Right atrium auricular region (tissue), 2 donors: ENCODE results near the gene UGT1A10. TPM values are rescaled to one million over a fixed set of nuclear protein-coding genes. Genes with fewer than 3 reads are reported as not detected.
"Not testable (repeated sequence)": the region's sequence is repeated elsewhere in the genome, so short reads cannot be mapped to it uniquely, and the experiment has no call there.

ENCODE experiments used
- DNase-seq: peaks from one replicate; pipeline ENCODE4 v3.0.0-alpha.2; 2019; ENCODE audit warnings: low spot score
- H3K27ac ChIP-seq, 2 donors: fragments of 200-600 bp; sonication (generic); 1 replicate in 1 of 2; 2 replicates in 1 of 2; pipeline ENCODE4 v1.5.1; 2016 to 2019
- H3K27me3 ChIP-seq, 2 donors: fragments of 200-600 bp; sonication (generic); one replicate each; pipeline versions ENCODE4 v1.5.1 to v1.6.0; 2017 to 2019
- H3K36me3 ChIP-seq: fragments of 200-600 bp; sonication (generic); one replicate; pipeline ENCODE4 v1.5.1; 2016
- H3K4me1 ChIP-seq, 2 donors: fragments of 200-600 bp; sonication (generic); one replicate each; pipeline versions ENCODE4 v1.5.1 to v1.6.0; 2017 to 2019
- H3K4me3 ChIP-seq, 2 donors: fragments of 200-600 bp; sonication (generic); 1 replicate in 1 of 2; 2 replicates in 1 of 2; pipeline ENCODE4 v1.5.1; 2017 to 2019; ENCODE audit warnings: mild to moderate bottlenecking in 1 of 2, moderate library complexity in 1 of 2
- H3K9me3 ChIP-seq, 2 donors: fragments of 200-600 bp; sonication (generic); one replicate each; pipeline ENCODE4 v1.5.1; 2019
- CTCF ChIP-seq, 2 donors: fragments of 200-600 bp; sonication (generic); IDR thresholded peaks; one replicate each; pipeline ENCODE4 v1.5.1; 2019; ENCODE audit warnings: antibody characterized with exemption in 2 of 2
- total RNA-seq, 2 donors: library from RNA; depleted of rRNA; stranded (reverse); fragments of >200 nt; gene quantifications; one replicate each; pipeline ENCODE4 v1.1.0, GENCODE V29; 2016

The UGT1A10 gene
- total RNA-seq: not detected

DNA sequence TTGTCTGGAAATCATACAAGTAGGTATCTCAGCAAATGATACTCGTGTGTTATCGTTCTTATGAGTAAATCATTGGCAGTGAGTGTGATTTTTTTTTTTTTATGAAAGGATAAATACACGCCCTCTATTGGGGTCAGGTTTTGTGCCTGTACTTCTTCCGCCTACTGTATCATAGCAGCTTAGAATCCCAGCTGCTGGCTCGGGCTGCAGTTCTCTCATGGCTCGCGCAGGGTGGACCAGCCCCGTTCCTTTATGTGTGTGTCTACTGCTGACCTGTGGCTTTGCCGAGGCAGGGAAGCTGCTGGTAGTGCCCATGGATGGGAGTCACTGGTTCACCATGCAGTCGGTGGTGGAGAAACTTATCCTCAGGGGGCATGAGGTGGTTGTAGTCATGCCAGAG, at the start of gene UGT1A10:
UGT1A10 (plus strand) TSS at position 143 of the 400 bp plus-strand sequence; CDS start at position 218, 75 bp downstream.
- not testable (repeated sequence) for H3K9me3 ChIP-seq, H3K36me3 ChIP-seq, H3K27ac ChIP-seq, H3K4me1 ChIP-seq, H3K4me3 ChIP-seq, H3K27me3 ChIP-seq, DNase-seq

GRCh38 chr2:233588400-233588799, 47.8 kb upstream of the UGT1A10 start:
- no peak for DNase-seq
- Histone ChIP-seq H3K27me3 (no peaks in the 10 kb centered on the region), H3K9me3 (no peaks in the 10 kb centered on the region), H3K4me1 (no peaks in the 10 kb centered on the region), H3K36me3 (no peaks in the 10 kb centered on the region), H3K4me3 (no peak overlapping the region), H3K27ac (no peak overlapping the region)
- TF ChIP-seq CTCF (IDR thresholded peaks at IDR 0.05): no peak

DNA sequence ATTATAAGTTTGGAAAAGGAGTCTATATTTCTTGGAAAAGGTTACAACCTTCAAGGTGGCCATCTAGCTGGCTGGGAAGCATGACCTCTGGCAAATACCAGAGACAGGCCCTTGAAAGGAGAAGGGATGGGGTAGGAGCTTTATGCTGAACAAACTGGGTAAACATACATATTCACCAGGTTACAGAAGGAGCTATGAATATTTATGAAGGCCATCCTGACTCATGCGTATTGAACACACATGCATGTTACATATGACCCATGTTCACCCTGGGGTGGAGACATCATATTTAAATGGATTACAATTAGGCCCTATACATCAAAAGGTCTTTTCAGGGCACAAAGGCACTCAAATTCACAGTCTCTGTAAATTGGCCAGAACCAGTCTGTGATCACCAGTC, 43.5 kb upstream of the UGT1A10 start:
- not testable (repeated sequence) for H3K27ac ChIP-seq, H3K4me3 ChIP-seq, H3K4me1 ChIP-seq, H3K9me3 ChIP-seq, H3K36me3 ChIP-seq, H3K27me3 ChIP-seq, DNase-seq

GRCh38 chr2:233593201-233593600, 43.0 kb upstream of the UGT1A10 start:
- Histone ChIP-seq H3K27ac (no peak overlapping the region), H3K4me3 (no peak overlapping the region), H3K9me3 (no peaks in the 10 kb centered on the region), H3K36me3 (no peaks in the 10 kb centered on the region), H3K27me3 (no peaks in the 10 kb centered on the region), H3K4me1 (no peaks in the 10 kb centered on the region)
- no peak for DNase-seq
- TF ChIP-seq CTCF (IDR thresholded peaks at IDR 0.05): no peak

GRCh38 chr2:233597522-233597921, 38.7 kb upstream of the UGT1A10 start:
- Histone ChIP-seq H3K36me3 (no peaks in the 10 kb centered on the region), H3K4me3 (no peak overlapping the region), H3K4me1 (no peaks in the 10 kb centered on the region), H3K27ac (no peak overlapping the region), H3K27me3 (no peaks in the 10 kb centered on the region), H3K9me3 (no peaks in the 10 kb centered on the region)
- TF ChIP-seq CTCF (IDR thresholded peaks at IDR 0.05): no peak
- DNase-seq: no peak

DNA sequence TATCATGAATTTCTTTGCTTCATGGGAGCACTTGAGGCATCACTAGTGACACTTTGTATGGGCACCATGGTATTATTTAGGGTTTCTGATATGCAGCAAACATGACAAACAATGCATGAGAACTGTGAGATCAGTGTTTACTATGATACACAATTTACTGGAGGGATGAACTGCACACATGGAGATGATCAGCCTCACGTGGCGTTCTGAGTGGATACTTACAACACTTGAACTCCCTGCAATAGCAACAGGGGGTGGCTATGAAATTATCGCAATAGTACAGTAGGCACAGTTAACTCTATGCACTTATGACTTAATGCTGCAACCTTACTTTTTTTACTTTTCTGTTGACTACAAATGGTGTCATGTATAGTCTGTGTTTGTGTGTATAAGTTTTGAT, 37.3 kb upstream of the UGT1A10 start:
- Histone ChIP-seq H3K9me3 (no peaks in the 10 kb centered on the region), H3K4me3 (no peak overlapping the region), H3K27me3 (no peaks in the 10 kb centered on the region), H3K27ac (no peak overlapping the region), H3K4me1 (no peaks in the 10 kb centered on the region), H3K36me3 (no peaks in the 10 kb centered on the region)
- no peak for DNase-seq
- TF ChIP-seq CTCF (IDR thresholded peaks at IDR 0.05): no peak

GRCh38 chr2:233600386-233600785, 35.9 kb upstream of the UGT1A10 start:
- no peak for TF ChIP-seq CTCF (IDR thresholded peaks at IDR 0.05)
- Histone ChIP-seq H3K4me1 (no peaks in the 10 kb centered on the region), H3K27ac (no peak overlapping the region), H3K27me3 (no peaks in the 10 kb centered on the region), H3K9me3 (no peaks in the 10 kb centered on the region), H3K36me3 (no peaks in the 10 kb centered on the region), H3K4me3 (no peak overlapping the region)
- no peak for DNase-seq
